ENCODE data around the gene TSKU. TPM values are rescaled to one million over a fixed set of nuclear protein-coding genes. Genes with fewer than 3 reads are reported as not detected.
A peak's percentile ranks its signal among the peaks of the same experiment; 100 is the strongest.
"Not testable (repeated sequence)": the region's sequence is repeated elsewhere in the genome, so short reads cannot be mapped to it uniquely, and the experiment has no call there.

Gene TSKU
- total RNA-seq, 4 donors from 2014 or later, result 32.0 to 80.7 (median 63.4) TPM

DNA sequence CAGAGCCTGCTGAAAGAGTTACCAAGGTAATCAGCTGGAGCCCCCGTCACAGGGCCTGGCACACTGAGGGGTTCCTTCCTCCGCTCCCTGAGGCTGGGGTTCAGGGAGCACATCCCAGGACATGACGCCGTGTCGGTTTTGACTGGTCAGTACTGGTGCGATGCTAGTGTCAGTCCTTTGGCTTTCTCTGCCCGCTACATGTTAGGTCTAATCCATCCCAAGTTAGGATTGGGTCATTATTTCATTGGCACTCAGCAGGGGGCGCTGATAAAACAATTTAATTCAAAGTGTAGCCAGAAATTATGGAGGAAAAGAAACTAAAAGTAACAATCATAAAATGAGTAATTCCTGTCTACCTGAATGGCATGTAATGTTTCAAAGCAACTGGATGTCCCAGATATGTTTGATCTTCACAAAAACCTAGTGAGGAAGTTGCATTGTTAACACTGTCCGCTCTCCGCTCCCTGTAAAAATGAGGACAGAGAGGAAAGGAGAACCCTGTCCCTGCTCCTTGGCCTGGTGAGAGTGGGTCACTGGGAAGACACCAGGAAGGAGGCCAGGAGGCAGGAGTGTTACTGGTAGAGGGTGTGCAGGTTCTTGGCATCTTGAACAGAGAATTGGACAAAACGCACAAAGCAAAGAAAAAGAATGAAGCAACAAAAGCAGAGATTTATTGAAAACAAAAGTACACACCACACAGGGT, 27.1 kb downstream of the TSKU start:
- 67 to 80% methylated on average over 3 to 11 of the region's 11 CpGs for WGBS, 2 donors (ENCODE audit: low coverage in 1 of 2)
- H3K4me3 ChIP-seq, result no peak overlapping the region
- H3K9me3 ChIP-seq, result peaks cover under 1 to 6% of the 10 kb centered on the region in 2 donors
- peak overlapping the region in 2 of 4 donors; percentile 19 to 46 for H3K27ac ChIP-seq
- no peaks in the 10 kb centered on the region for H3K27me3 ChIP-seq
- intact Hi-C loops (cut with DNase I; ENCODE audit: low total_unique reads) (no loop called here), in situ Hi-C loops (cut with MboI; ENCODE audit: low pct_ligation_motif_present in 1 of 4, low pct_unique_long_range_greater_than_20kb in 1 of 4, low sequenced_read_pairs in 3 of 4) (loop anchor here (5.0 to 25.0 kb wide), 3 partner anchors 104 to 227 kb away; partner anchors contain the start of gene B3GNT6 (in 2 of the 4))
- peaks cover 0 to 15% (median 5%) of the 10 kb centered on the region in 4 donors for H3K4me1 ChIP-seq
- TF ChIP-seq CTCF (IDR thresholded peaks at IDR 0.05), result peak; percentile 48 to 66 (median 55)
- no peak for TF ChIP-seq EP300 (IDR thresholded peaks at IDR 0.05; ENCODE audit: low read depth)
- TF ChIP-seq POLR2AphosphoS5 (IDR thresholded peaks at IDR 0.05), result no peak
- TF ChIP-seq POLR2A (IDR thresholded peaks at IDR 0.05), result no peak
- H3K36me3 ChIP-seq, result no peaks in the 10 kb centered on the region
- peak; percentile 64 for DNase-seq

GRCh38 chr11:76811259-76811658, 28.1 kb downstream of the TSKU start:
- 75 to 96% methylated on average over 1 to 4 of the region's 4 CpGs for WGBS, 2 donors (ENCODE audit: low coverage in 1 of 2)
- in situ Hi-C loops (cut with MboI; ENCODE audit: low pct_ligation_motif_present in 1 of 4, low pct_unique_long_range_greater_than_20kb in 1 of 4, low sequenced_read_pairs in 3 of 4), result loop anchor here (5.0 to 25.0 kb wide), 3 partner anchors 104 to 226 kb away; partner anchors contain the start of gene B3GNT6 (in 2 of the 4)
- intact Hi-C loops (cut with DNase I; ENCODE audit: low total_unique reads), result no loop called here
- peaks cover 7 to 16% of the 10 kb centered on the region in 2 donors for H3K9me3 ChIP-seq
- H3K4me3 ChIP-seq, result no peak overlapping the region
- H3K27ac ChIP-seq, result no peak overlapping the region
- no peaks in the 10 kb centered on the region for H3K27me3 ChIP-seq
- H3K36me3 ChIP-seq, result no peaks in the 10 kb centered on the region
- DNase-seq, result no peak
- peaks cover 0 to 15% (median 5%) of the 10 kb centered on the region in 4 donors for H3K4me1 ChIP-seq
- TF ChIP-seq POLR2AphosphoS5 (IDR thresholded peaks at IDR 0.05) (no peak), POLR2A (IDR thresholded peaks at IDR 0.05) (no peak), EP300 (IDR thresholded peaks at IDR 0.05; ENCODE audit: low read depth) (no peak)

- in situ Hi-C loops (cut with MboI; ENCODE audit: low pct_ligation_motif_present in 1 of 4, low pct_unique_long_range_greater_than_20kb in 1 of 4, low sequenced_read_pairs in 3 of 4), result loop anchor here (5.0 to 25.0 kb wide), 3 partner anchors 100 to 223 kb away; partner anchors contain the start of gene B3GNT6 (in 2 of the 4)
These were observed 31.3 kb downstream of the TSKU start for GRCh38 chr11:76814414-76814813.

DNA sequence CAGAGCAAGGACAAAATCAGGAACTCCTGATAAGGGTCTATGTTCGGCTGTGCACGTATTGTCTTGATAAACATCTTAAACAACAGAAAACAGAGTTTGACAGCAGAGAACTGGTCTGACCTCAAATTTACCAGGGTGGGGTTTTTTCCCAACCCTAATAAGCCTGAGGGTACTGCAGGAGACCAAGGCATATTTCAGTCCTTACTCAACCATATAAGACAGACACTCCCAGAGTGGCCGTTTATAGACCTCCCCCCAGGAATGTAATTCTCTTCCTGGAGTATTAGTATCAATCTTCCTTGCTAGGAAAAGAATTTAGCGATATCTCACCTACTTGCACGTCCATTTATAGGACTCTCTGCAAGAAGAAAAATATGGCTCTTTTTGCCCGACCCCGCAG, 32.5 kb downstream of the TSKU start:
- H3K27ac ChIP-seq; DNase-seq; H3K4me3 ChIP-seq; H3K27me3 ChIP-seq; intact Hi-C loops (cut with DNase I; ENCODE audit: low total_unique reads); H3K4me1 ChIP-seq; H3K36me3 ChIP-seq: not testable (repeated sequence)
- 97 to 98% methylated on average over 6 to 7 of the region's 7 CpGs for WGBS, 2 donors (ENCODE audit: low coverage in 1 of 2)
- in situ Hi-C loops (cut with MboI; ENCODE audit: low pct_ligation_motif_present in 1 of 4, low pct_unique_long_range_greater_than_20kb in 1 of 4, low sequenced_read_pairs in 3 of 4), result loop anchor here in 3 of 4 donors (10.0 to 25.0 kb wide), 2 partner anchors 99 to 222 kb away; partner anchors contain the start of gene B3GNT6 (in 2 of the 3)
- peaks cover 7 to 21% of the 10 kb centered on the region in 2 donors for H3K9me3 ChIP-seq

More at GRCh38 chr11:76814414-76814813, 31.3 kb downstream of the TSKU start:
- H3K36me3 ChIP-seq, result no peaks in the 10 kb centered on the region
- DNase-seq, result no peak
- peaks cover 7 to 21% of the 10 kb centered on the region in 2 donors for H3K9me3 ChIP-seq
- TF ChIP-seq POLR2A (IDR thresholded peaks at IDR 0.05) (no peak), EP300 (IDR thresholded peaks at IDR 0.05; ENCODE audit: low read depth) (no peak), CTCF (IDR thresholded peaks at IDR 0.05) (no peak), POLR2AphosphoS5 (IDR thresholded peaks at IDR 0.05) (no peak)
- intact Hi-C loops (cut with DNase I; ENCODE audit: low total_unique reads), result no loop called here
- H3K4me3 ChIP-seq, result no peak overlapping the region
- peaks cover 0 to 5% (median 3%) of the 10 kb centered on the region in 4 donors for H3K4me1 ChIP-seq
- no peaks in the 10 kb centered on the region for H3K27me3 ChIP-seq
- H3K27ac ChIP-seq, result no peak overlapping the region
- WGBS, 2 donors (ENCODE audit: low coverage in 1 of 2), result 83 to 94% methylated on average over 2 of the region's 2 CpGs

DNA sequence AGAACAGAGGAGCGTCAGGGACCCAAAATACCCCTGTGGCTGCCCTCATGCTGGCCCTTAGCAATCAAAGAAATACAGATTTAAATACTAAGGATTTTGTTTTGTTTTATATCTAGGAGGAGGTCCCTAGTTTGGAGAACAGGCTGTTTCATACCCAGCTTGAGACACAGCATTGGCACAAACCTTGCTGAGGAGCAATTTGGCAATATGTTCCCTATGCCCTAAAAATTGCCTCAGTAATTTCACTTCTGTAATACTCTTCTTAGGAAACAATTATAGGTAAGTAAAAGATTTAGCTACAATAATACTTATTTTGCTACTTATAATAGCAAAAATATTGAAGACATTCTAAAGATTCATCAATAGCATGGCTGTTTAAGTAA, 37.0 kb downstream of the TSKU start:
- in situ Hi-C loops (cut with MboI; ENCODE audit: low pct_ligation_motif_present in 1 of 4, low pct_unique_long_range_greater_than_20kb in 1 of 4, low sequenced_read_pairs in 3 of 4), result loop anchor here in 2 of 4 donors (25.0 kb wide), 1 partner anchor 217 kb away; the partner anchor contains the start of gene B3GNT6 (in 2 of the 2)
- WGBS, 2 donors (ENCODE audit: low coverage in 1 of 2), result 85 to 100% methylated on average over 1 of the region's 1 CpG
- Histone ChIP-seq H3K4me3 (no peak overlapping the region), H3K36me3 (no peaks in the 10 kb centered on the region), H3K9me3 (peaks cover 7 to 16% of the 10 kb centered on the region in 2 donors), H3K27ac (no peak overlapping the region), H3K4me1 (peaks cover 0 to 3% (median under 1%) of the 10 kb centered on the region in 4 donors), H3K27me3 (no peaks in the 10 kb centered on the region)
- intact Hi-C loops (cut with DNase I; ENCODE audit: low total_unique reads), result no loop called here
- no peak for DNase-seq
- TF ChIP-seq POLR2A (IDR thresholded peaks at IDR 0.05) (no peak), CTCF (IDR thresholded peaks at IDR 0.05) (no peak), EP300 (IDR thresholded peaks at IDR 0.05; ENCODE audit: low read depth) (no peak), POLR2AphosphoS5 (IDR thresholded peaks at IDR 0.05) (no peak)

- H3K27me3 ChIP-seq; H3K9me3 ChIP-seq; DNase-seq; H3K4me3 ChIP-seq; intact Hi-C loops (cut with DNase I; ENCODE audit: low total_unique reads); H3K27ac ChIP-seq; H3K4me1 ChIP-seq; H3K36me3 ChIP-seq: not testable (repeated sequence)
- in situ Hi-C loops (cut with MboI; ENCODE audit: low pct_ligation_motif_present in 1 of 4, low pct_unique_long_range_greater_than_20kb in 1 of 4, low sequenced_read_pairs in 3 of 4), result loop anchor here in 2 of 4 donors (25.0 kb wide), 1 partner anchor 216 kb away; the partner anchor contains the start of gene B3GNT6 (in 2 of the 2)
- WGBS, 2 donors (ENCODE audit: low coverage in 1 of 2), result 97% methylated on average over 27 of the region's 29 CpGs; no CpG with 5 or more reads in 1 of the 2 donors
These were observed 38.2 kb downstream of the TSKU start for GRCh38 chr11:76821396-76821795.

Measured in transverse colon (tissue), 4 donors.